Tibial nerve (tissue), 4 donors: Measurements from ENCODE around the gene OTOF. TPM values are rescaled to one million over a fixed set of nuclear protein-coding genes. Genes with fewer than 3 reads are reported as not detected.

Experiments used
- DNase-seq, 2 donors: peaks; one replicate each; pipeline ENCODE4 v3.0.0-alpha.2; 2019; ENCODE audit warnings: low spot score in 2 of 2
- H3K27ac ChIP-seq, 4 donors: fragments of 200-600 bp; sonication (generic) in 3 of 4; one replicate each; pipeline ENCODE4 v1.5.1; 2017 to 2019; ENCODE audit warnings: mild to moderate bottlenecking in 1 of 4
- H3K27me3 ChIP-seq, 2 donors: fragments of 200-600 bp; sonication (generic) in 1 of 2; one replicate each; pipeline versions ENCODE4 v1.5.1 to v1.6.0; 2017 to 2019
- H3K36me3 ChIP-seq, 3 donors: fragments of 200-600 bp; sonication (generic); one replicate each; pipeline ENCODE4 v1.5.1; 2018 to 2019
- H3K4me1 ChIP-seq, 4 donors: fragments of 200-600 bp; sonication (generic) in 3 of 4; one replicate each; pipeline ENCODE4 v1.5.1; 2017 to 2019
- H3K4me3 ChIP-seq, 4 donors: fragments of 200-600 bp; sonication (generic) in 3 of 4; one replicate each; pipeline ENCODE4 v1.5.1; 2017 to 2019; ENCODE audit warnings: mild to moderate bottlenecking in 1 of 4, moderate library complexity in 1 of 4
- H3K9me3 ChIP-seq, 4 donors: fragments of 200-600 bp; sonication (generic) in 3 of 4; one replicate each; pipeline ENCODE4 v1.5.1; 2017 to 2019
- CTCF ChIP-seq, 5 experiments: fragments of 200-600 bp in 3 of 5; fragments of 450-650 bp in 2 of 5; sonication (generic) in 3 of 5; IDR thresholded peaks; one replicate each; pipeline ENCODE4 v1.5.1; 2016 to 2019; ENCODE audit warnings: antibody characterized with exemption in 5 of 5, mild to moderate bottlenecking in 3 of 5, moderate library complexity in 2 of 5
- EP300 ChIP-seq, 2 donors: sonication (generic); formaldehyde crosslinking; IDR thresholded peaks; one replicate each; pipeline ENCODE4 v1.6.1; 2017; ENCODE audit warnings: antibody characterized with exemption in 2 of 2, mild to moderate bottlenecking in 1 of 2
- POLR2A ChIP-seq, 2 donors: fragments of 450-650 bp; IDR thresholded peaks; one replicate each; pipeline ENCODE4 v1.6.1; 2017; ENCODE audit warnings: antibody characterized with exemption in 2 of 2, mild to moderate bottlenecking in 2 of 2, moderate library complexity in 2 of 2
- WGBS, 2 donors: methylation state at CpG; one replicate each; pipeline ENCODE4 v1.1.5; 2018; 5-methylcytosine and 5-hydroxymethylcytosine counted together
- total RNA-seq, 4 donors: library from RNA; depleted of rRNA; stranded (reverse); fragments of >200 nt; gene quantifications; one replicate each; pipeline ENCODE4 v1.1.0, GENCODE V29; 2016

Gene OTOF
- total RNA-seq, 4 donors from 2014 or later, result under 0.01 to 0.30 (median 0.22) TPM; not detected in 1

DNA sequence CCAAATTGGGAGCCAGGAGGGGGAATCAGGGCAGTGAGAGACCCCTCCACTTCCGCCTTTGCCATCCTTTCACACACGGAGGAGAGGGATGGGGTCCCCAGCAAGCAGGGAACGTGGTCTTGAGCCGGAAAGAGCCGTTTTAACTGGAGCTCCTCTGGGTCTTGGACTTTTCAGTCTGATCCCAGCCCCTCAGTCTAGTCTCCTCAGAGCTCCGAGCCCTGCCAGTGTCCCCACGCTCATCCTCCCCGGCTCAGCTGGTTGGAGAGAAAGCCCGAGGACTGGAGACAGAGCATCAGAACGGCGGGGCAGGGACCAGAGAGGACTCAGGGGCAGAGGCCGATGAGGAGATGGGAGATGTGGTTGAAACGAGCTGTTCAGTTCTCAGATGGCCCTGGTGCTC, 26.1 kb upstream of the OTOF start:
- H3K4me3 ChIP-seq, result peak overlapping the region in 2 of 4 donors; percentile 37 to 56
- DNase-seq, result no peak
- H3K4me1 ChIP-seq, result peaks cover 0 to 12% (median 7%) of the 10 kb centered on the region in 4 donors
- no peaks in the 10 kb centered on the region for H3K27me3 ChIP-seq
- no peaks in the 10 kb centered on the region for H3K36me3 ChIP-seq
- no peak overlapping the region for H3K27ac ChIP-seq
- 57 to 63% methylated on average over 13 of the region's 13 CpGs for WGBS, 2 donors
- TF ChIP-seq EP300 (IDR thresholded peaks at IDR 0.05), result no peak
- TF ChIP-seq POLR2A (IDR thresholded peaks at IDR 0.05), result no peak
- TF ChIP-seq CTCF (IDR thresholded peaks at IDR 0.05), result no peak
- H3K9me3 ChIP-seq, result no peaks in the 10 kb centered on the region

GRCh38 chr2:26503231-26503880, 25.4 kb upstream of the OTOF start:
- Histone ChIP-seq H3K9me3 (no peaks in the 10 kb centered on the region), H3K4me3 (peak overlapping the region; percentile 15 to 56 (median 38)), H3K36me3 (no peaks in the 10 kb centered on the region), H3K27ac (peak overlapping the region in 1 of 4 donors; percentile 65), H3K4me1 (peaks cover 0 to 12% (median 7%) of the 10 kb centered on the region in 4 donors), H3K27me3 (no peaks in the 10 kb centered on the region)
- WGBS, 2 donors, result 3% methylated on average over 38 to 41 of the region's 41 CpGs
- TF ChIP-seq POLR2A (IDR thresholded peaks at IDR 0.05) (no peak), CTCF (IDR thresholded peaks at IDR 0.05) (peak; percentile 72 to 92 (median 88))
- peak; percentile 18 to 45 for DNase-seq

GRCh38 chr2:26500406-26500805, 22.5 kb upstream of the OTOF start:
- TF ChIP-seq EP300 (IDR thresholded peaks at IDR 0.05) (no peak), CTCF (IDR thresholded peaks at IDR 0.05) (no peak), POLR2A (IDR thresholded peaks at IDR 0.05) (no peak)
- H3K27me3 ChIP-seq, result no peaks in the 10 kb centered on the region
- H3K4me1 ChIP-seq, result peaks cover 0 to 12% (median 7%) of the 10 kb centered on the region in 4 donors
- H3K27ac ChIP-seq, result no peak overlapping the region
- H3K9me3 ChIP-seq, result no peaks in the 10 kb centered on the region
- no peaks in the 10 kb centered on the region for H3K36me3 ChIP-seq
- no peak overlapping the region for H3K4me3 ChIP-seq
- 62 to 76% methylated on average over 4 of the region's 4 CpGs for WGBS, 2 donors
- no peak for DNase-seq

- 65 to 72% methylated on average over 8 of the region's 8 CpGs for WGBS, 2 donors
- no peak overlapping the region for H3K27ac ChIP-seq
Measured at GRCh38 chr2:26495705-26496297, 17.9 kb upstream of the OTOF start.

More at GRCh38 chr2:26495705-26496297, 17.9 kb upstream of the OTOF start:
- Histone ChIP-seq H3K9me3 (no peaks in the 10 kb centered on the region), H3K4me1 (no peaks in the 10 kb centered on the region), H3K27me3 (no peaks in the 10 kb centered on the region), H3K36me3 (no peaks in the 10 kb centered on the region), H3K4me3 (no peak overlapping the region)
- DNase-seq, result no peak
- no peak for TF ChIP-seq CTCF (IDR thresholded peaks at IDR 0.05)
- no peak for TF ChIP-seq POLR2A (IDR thresholded peaks at IDR 0.05)
- no peak for TF ChIP-seq EP300 (IDR thresholded peaks at IDR 0.05)
